22Rv1 (cell line): Measurements from ENCODE around the gene KIF26B.

Experiments used
- CTCF ChIP-seq: fragments of 450-650 bp; IDR thresholded peaks from 2 replicates; pipeline ENCODE4 v1.5.1; 2017; ENCODE audit warnings: mild to moderate bottlenecking
- ZFX ChIP-seq: fragments of 450-650 bp; IDR thresholded peaks from 2 replicates; pipeline ENCODE4 v1.6.1; 2017; ENCODE audit warnings: antibody characterized with exemption, borderline replicate concordance

- TF ChIP-seq CTCF: no peak
- no peak for TF ChIP-seq ZFX
Measured at GRCh38 chr1:245365095-245366020, 210.6 kb downstream of the KIF26B start.
